ENCODE results near the gene THUMPD1.
"Not testable (repeated sequence)": the region's sequence is repeated elsewhere in the genome, so short reads cannot be mapped to it uniquely, and the experiment has no call there.

THUMPD1 gene

DNA sequence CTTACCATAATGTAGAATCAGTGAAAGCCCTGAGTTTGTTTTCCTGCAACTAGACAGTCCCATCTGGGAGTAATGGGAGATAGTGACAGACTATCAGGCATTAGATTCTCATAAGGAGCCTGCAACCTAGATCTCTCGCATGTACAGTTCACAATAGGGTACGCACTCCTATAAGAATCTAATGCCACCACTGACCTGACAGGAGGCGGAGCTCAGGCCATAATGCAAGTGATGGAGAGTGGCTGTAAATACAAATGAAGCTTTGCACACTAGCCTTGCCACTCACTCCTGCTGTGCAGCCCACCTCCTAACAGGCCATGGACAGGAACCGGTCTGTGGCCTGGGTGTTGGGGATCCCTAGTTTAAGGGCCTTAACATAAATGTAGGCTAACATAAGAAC is 21.4 kb downstream of the THUMPD1 start:
- H3K27me3 ChIP-seq (ENCODE audit: control insufficient read depth, insufficient read depth, low read length), result no peaks in the 10 kb centered on the region
- no peaks in the 10 kb centered on the region for H3K36me3 ChIP-seq (ENCODE audit: control insufficient read depth, insufficient read depth, low read length)
- H3K4me3 ChIP-seq (ENCODE audit: low read depth, low read length), result no peak overlapping the region
- no peak overlapping the region for H2AFZ ChIP-seq
- TF ChIP-seq, protein P1, sequence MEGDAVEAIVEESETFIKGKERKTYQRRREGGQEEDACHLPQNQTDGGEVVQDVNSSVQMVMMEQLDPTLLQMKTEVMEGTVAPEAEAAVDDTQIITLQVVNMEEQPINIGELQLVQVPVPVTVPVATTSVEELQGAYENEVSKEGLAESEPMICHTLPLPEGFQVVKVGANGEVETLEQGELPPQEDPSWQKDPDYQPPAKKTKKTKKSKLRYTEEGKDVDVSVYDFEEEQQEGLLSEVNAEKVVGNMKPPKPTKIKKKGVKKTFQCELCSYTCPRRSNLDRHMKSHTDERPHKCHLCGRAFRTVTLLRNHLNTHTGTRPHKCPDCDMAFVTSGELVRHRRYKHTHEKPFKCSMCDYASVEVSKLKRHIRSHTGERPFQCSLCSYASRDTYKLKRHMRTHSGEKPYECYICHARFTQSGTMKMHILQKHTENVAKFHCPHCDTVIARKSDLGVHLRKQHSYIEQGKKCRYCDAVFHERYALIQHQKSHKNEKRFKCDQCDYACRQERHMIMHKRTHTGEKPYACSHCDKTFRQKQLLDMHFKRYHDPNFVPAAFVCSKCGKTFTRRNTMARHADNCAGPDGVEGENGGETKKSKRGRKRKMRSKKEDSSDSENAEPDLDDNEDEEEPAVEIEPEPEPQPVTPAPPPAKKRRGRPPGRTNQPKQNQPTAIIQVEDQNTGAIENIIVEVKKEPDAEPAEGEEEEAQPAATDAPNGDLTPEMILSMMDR (IDR thresholded peaks at IDR 0.05), result no peak
- no peak overlapping the region for H3K27ac ChIP-seq
- H3K9ac ChIP-seq, result no peak overlapping the region
- H3K9me3 ChIP-seq (ENCODE audit: control insufficient read depth, low read length), result no peaks in the 10 kb centered on the region
- H3K4me1 ChIP-seq, result peaks cover 6% of the 10 kb centered on the region
- H3K4me2 ChIP-seq (ENCODE audit: low read length), result no peak overlapping the region
- H3K79me2 ChIP-seq, result no peaks in the 10 kb centered on the region

DNA sequence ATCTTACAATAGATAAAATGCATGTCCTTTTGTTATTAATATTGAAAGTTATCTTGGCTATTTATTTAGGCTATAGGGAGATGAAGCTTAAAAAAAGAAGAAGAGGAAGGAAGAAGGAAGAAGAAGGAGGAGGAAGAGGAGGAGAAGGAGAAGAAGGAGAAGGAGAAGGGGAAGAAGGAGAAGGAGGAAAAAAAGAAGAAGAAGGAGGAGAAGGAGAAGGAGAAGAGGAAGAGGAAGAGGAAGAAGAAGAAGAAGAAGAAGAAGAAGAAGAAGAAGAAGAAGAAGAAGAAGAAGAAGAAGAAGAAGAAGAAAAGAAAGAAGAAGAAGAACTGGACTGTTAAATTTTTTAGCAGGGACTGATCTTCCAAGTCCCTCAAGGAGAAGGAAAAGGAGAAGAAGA is 23.9 kb downstream of the THUMPD1 start:
- not testable (repeated sequence) for H3K4me3 ChIP-seq (ENCODE audit: low read depth, low read length); H3K27ac ChIP-seq; H3K9ac ChIP-seq; H3K9me3 ChIP-seq (ENCODE audit: control insufficient read depth, low read length); H3K4me2 ChIP-seq (ENCODE audit: low read length); H3K27me3 ChIP-seq (ENCODE audit: control insufficient read depth, insufficient read depth, low read length); H3K4me1 ChIP-seq; H2AFZ ChIP-seq; H3K79me2 ChIP-seq; H3K36me3 ChIP-seq (ENCODE audit: control insufficient read depth, insufficient read depth, low read length)

DNA sequence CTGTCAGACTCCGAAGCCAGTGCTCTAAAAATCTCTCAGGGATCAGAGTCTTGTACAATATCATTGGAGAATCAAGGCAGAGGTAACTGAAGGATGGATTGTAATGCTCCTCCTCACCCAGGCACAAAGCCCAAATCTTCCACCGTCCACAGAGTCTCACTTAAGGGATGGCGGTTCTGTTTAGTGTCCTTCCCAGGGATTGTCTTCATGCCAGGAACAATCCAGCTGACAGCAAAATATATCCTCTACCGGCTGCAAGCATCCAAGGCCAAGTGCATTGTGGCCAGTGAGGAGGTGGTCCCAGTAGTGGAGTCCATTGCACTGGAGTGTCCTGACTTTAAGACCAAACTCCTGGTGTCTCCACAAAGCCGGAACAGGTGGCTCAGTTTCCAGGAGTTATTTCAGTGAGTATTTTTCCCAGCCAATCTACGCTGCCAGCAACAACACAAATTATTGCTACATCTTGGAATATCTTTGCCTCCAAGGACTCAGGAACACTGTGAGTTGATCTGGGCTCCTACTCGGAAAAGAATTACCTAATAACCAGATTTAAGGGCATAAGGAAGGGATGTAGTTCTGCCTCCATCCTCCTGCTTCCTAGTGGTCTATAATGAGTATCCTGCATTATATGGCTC is 30.2 kb downstream of the THUMPD1 start:
- no peak overlapping the region for H3K9ac ChIP-seq
- H3K4me1 ChIP-seq, result no peaks in the 10 kb centered on the region
- no peak overlapping the region for H3K4me3 ChIP-seq (ENCODE audit: low read depth, low read length)
- no peak overlapping the region for H3K4me2 ChIP-seq (ENCODE audit: low read length)
- H2AFZ ChIP-seq, result no peak overlapping the region
- TF ChIP-seq, protein P1 (IDR thresholded peaks at IDR 0.05), result no peak
- no peaks in the 10 kb centered on the region for H3K9me3 ChIP-seq (ENCODE audit: control insufficient read depth, low read length)
- no peaks in the 10 kb centered on the region for H3K27me3 ChIP-seq (ENCODE audit: control insufficient read depth, insufficient read depth, low read length)
- H3K27ac ChIP-seq, result no peak overlapping the region
- no peaks in the 10 kb centered on the region for H3K79me2 ChIP-seq
- no peaks in the 10 kb centered on the region for H3K36me3 ChIP-seq (ENCODE audit: control insufficient read depth, insufficient read depth, low read length)

DNA sequence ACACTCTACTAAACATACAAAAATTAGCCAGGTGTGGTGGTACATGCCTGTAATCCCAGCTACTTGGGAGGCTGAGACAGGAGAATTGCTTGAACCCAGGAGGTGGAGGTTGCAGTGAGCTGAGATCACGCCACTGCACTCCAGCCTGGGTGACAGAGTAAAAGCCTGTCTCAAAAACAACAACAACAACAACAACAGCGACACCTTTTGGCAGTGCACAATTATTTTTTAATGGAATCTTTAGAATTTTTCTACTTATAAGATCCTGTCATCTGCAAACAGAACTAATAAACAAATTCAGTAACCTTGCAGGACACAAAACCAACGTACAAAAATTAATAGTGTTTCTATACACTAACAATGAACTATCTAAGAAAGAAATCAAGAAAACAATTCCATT is 33.5 kb downstream of the THUMPD1 start:
- TF ChIP-seq, protein P1 (IDR thresholded peaks at IDR 0.05), result peak; percentile 11
- not testable (repeated sequence) for H3K4me1 ChIP-seq; H3K79me2 ChIP-seq; H3K9me3 ChIP-seq (ENCODE audit: control insufficient read depth, low read length); H3K9ac ChIP-seq; H3K27ac ChIP-seq; H3K27me3 ChIP-seq (ENCODE audit: control insufficient read depth, insufficient read depth, low read length); H3K4me3 ChIP-seq (ENCODE audit: low read depth, low read length); H3K4me2 ChIP-seq (ENCODE audit: low read length); H2AFZ ChIP-seq; H3K36me3 ChIP-seq (ENCODE audit: control insufficient read depth, insufficient read depth, low read length)

DNA sequence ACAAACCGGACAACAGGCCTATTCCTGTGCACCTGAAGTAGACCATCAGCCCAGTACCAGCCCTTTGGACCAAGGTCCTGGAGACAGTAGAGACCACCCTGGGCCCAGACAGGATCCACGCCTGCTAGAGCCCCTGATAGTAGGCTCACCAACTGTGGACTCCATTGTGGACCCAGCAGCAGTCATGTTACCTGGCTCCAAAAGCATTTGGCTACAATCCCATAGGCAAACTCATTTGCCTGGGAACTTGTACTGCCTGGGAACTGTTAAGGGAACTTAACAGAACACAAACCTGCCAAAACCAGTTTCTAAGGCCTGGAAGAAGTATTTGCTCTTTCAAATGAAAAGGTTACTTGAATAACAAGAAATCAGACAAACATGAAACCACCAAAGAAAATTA is 34.2 kb downstream of the THUMPD1 start:
- no peaks in the 10 kb centered on the region for H3K36me3 ChIP-seq (ENCODE audit: control insufficient read depth, insufficient read depth, low read length)
- no peak overlapping the region for H2AFZ ChIP-seq
- H3K79me2 ChIP-seq, result no peaks in the 10 kb centered on the region
- no peak overlapping the region for H3K4me2 ChIP-seq (ENCODE audit: low read length)
- TF ChIP-seq, protein P1 (IDR thresholded peaks at IDR 0.05), result no peak
- H3K9me3 ChIP-seq (ENCODE audit: control insufficient read depth, low read length), result no peaks in the 10 kb centered on the region
- no peaks in the 10 kb centered on the region for H3K27me3 ChIP-seq (ENCODE audit: control insufficient read depth, insufficient read depth, low read length)
- H3K4me3 ChIP-seq (ENCODE audit: low read depth, low read length), result no peak overlapping the region
- no peak overlapping the region for H3K9ac ChIP-seq
- no peaks in the 10 kb centered on the region for H3K4me1 ChIP-seq
- H3K27ac ChIP-seq, result no peak overlapping the region

DNA sequence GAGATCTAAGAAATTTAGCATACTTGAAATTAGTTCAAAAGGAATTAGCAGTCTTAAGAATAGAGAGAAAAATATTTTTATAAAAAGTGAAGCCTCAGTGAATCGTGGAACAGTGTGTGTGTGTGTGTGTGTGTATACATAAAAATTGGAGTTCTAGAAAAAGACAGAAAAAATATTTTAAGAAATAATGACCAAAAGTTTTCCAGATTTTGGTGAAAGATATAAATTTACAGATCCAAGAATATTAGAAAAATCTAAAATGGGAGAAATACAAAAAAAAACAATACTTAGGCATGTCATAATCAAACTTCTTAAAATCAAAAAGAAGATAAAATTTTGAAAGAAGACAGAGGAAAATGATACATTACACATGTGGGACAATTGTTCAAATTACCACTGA is 35.6 kb downstream of the THUMPD1 start:
- H3K4me3 ChIP-seq (ENCODE audit: low read depth, low read length); H3K4me1 ChIP-seq; H3K4me2 ChIP-seq (ENCODE audit: low read length); H3K27me3 ChIP-seq (ENCODE audit: control insufficient read depth, insufficient read depth, low read length); H3K79me2 ChIP-seq; H3K9ac ChIP-seq; H2AFZ ChIP-seq; H3K36me3 ChIP-seq (ENCODE audit: control insufficient read depth, insufficient read depth, low read length); H3K9me3 ChIP-seq (ENCODE audit: control insufficient read depth, low read length); H3K27ac ChIP-seq: not testable (repeated sequence)
